OCI-LY7 (cell line): ENCODE results near the gene ZNF652. TPM values are rescaled to one million over a fixed set of nuclear protein-coding genes. Genes with fewer than 3 reads are reported as not detected.

ENCODE experiments used
- BruUV-seq: library from RNA; stranded (reverse); fragments of 400-500 nt; replicated peaks from 2 replicates; lab custom pipeline; 2021; lab: Mats Ljungman, UMichigan
- CTCF ChIA-PET: fragments of 300-600 bp; sonication (Branson Sonifier 250); formaldehyde crosslinking; loops from one replicate; lab custom pipeline; 2022; ENCODE audit warnings: antibody characterized with exemption; ENCODE audit not compliant: unreplicated experiment; lab: Charles Lee
- POLR2A ChIA-PET: fragments of 300-600 bp; sonication (Branson Sonifier 250); formaldehyde crosslinking; loops from one replicate; lab custom pipeline; 2022; ENCODE audit warnings: antibody characterized with exemption; lab: Charles Lee
- DNase-seq: peaks from one replicate; pipeline ENCODE4 v3.0.0-alpha.2; 2015; ENCODE audit warnings: low spot score
- H2AFZ ChIP-seq: fragments of 200-600 bp; sonication (generic), shearing (Covaris generic); 2 replicates; pipeline ENCODE4 v1.6.1; 2014; ENCODE audit warnings: mild to moderate bottlenecking, antibody characterized with exemption, low read length, moderate library complexity
- H3K27ac ChIP-seq: fragments of 200-600 bp; sonication (generic); 2 replicates; pipeline ENCODE4 v1.5.1; 2014; ENCODE audit warnings: mixed run types, low read depth, mild to moderate bottlenecking, moderate library complexity, low read length, inconsistent platforms; ENCODE audit not compliant: poor library complexity, severe bottlenecking
- H3K36me3 ChIP-seq: fragments of 200-600 bp; sonication (generic); 2 replicates; pipeline ENCODE4 v1.6.1; 2014; ENCODE audit warnings: mild to moderate bottlenecking, antibody characterized with exemption, low read length, moderate library complexity, mixed read lengths; ENCODE audit not compliant: insufficient read depth
- H3K4me1 ChIP-seq: fragments of 200-600 bp; sonication (generic); 2 replicates; pipeline ENCODE4 v1.5.1; 2014; ENCODE audit warnings: mild to moderate bottlenecking, low read length; ENCODE audit not compliant: insufficient read depth, poor library complexity, severe bottlenecking
- H3K4me2 ChIP-seq: fragments of 200-600 bp; sonication (generic); 2 replicates; pipeline ENCODE4 v1.6.1; 2014; ENCODE audit warnings: mild to moderate bottlenecking, low read length
- H3K4me3 ChIP-seq: fragments of 200-600 bp; sonication (generic); 2 replicates; pipeline ENCODE4 v1.5.1; 2014; ENCODE audit warnings: mild to moderate bottlenecking, low read depth, low read length; ENCODE audit not compliant: poor library complexity, severe bottlenecking
- H3K79me2 ChIP-seq: fragments of 200-600 bp; sonication (generic); 2 replicates; pipeline ENCODE4 v1.6.1; 2016; ENCODE audit warnings: low read depth, mild to moderate bottlenecking, low read length, moderate library complexity, mixed read lengths; ENCODE audit not compliant: insufficient read depth
- H3K9me2 ChIP-seq: fragments of 200-600 bp; sonication (generic); 2 replicates; pipeline ENCODE4 v1.6.1; 2016; ENCODE audit warnings: mild to moderate bottlenecking, low read length, mixed read lengths; ENCODE audit not compliant: insufficient read depth
- H3K9me3 ChIP-seq: fragments of 200-600 bp; sonication (generic); 2 replicates; pipeline ENCODE4 v1.6.1; 2014; ENCODE audit warnings: mild to moderate bottlenecking, mixed run types, low read length, mixed read lengths
- H4K20me1 ChIP-seq: fragments of 200-600 bp; sonication (generic); 2 replicates; pipeline ENCODE4 v1.6.1; 2014; ENCODE audit warnings: mild to moderate bottlenecking, antibody characterized with exemption, low read length, moderate library complexity, mixed read lengths; ENCODE audit not compliant: insufficient read depth
- CTCF ChIP-seq: fragments of 200-600 bp; sonication (generic); conservative IDR thresholded peaks from 2 replicates; pipeline ENCODE4 v1.5.1; 2014; ENCODE audit warnings: mild to moderate bottlenecking, antibody characterized with exemption, low read length, moderate library complexity, mixed read lengths
- EZH2phosphoT487 ChIP-seq: fragments of 200-600 bp; sonication (generic); IDR thresholded peaks from 2 replicates; pipeline ENCODE4 v1.6.1; 2018; ENCODE audit warnings: low read depth, borderline replicate concordance, mild to moderate bottlenecking, mixed run types, antibody characterized with exemption, low read length, moderate library complexity, mixed read lengths
- intact Hi-C: fragments of 100-400 bp; cut with micrococcal nuclease; formaldehyde crosslinking; loops from one replicate; pipeline ENCODE4 v1.10.0; 2022; ENCODE audit not compliant: unreplicated experiment
- total RNA-seq, 2 experiments: library from RNA; depleted of rRNA in 1 of 2; stranded (reverse); fragments of >200 nt in 1 of 2; shearing (Covaris generic) in 1 of 2; gene quantifications; 2 replicates each; pipeline ENCODE4 v1.2.3, GENCODE V29; 2014 to 2022

ZNF652 gene
- total RNA-seq, 2 experiments from 2014 or later = 36.8 to 69.7 TPM

- peaks cover 28% of the 10 kb centered on the region for H3K4me1 ChIP-seq
- ChIA-PET CTCF (interaction anchor here (1.7 kb wide), 1 partner anchor 77 kb away, joined by 6 read pairs; no protein-coding TSS in a partner anchor), POLR2A (interaction anchor here (0.6 to 2.6 kb wide), 7 partner anchors 8 to 95 kb away, joined by 3 to 15 read pairs (median 4); no protein-coding TSS in a partner anchor)
- H3K79me2 ChIP-seq = peaks cover 11% of the 10 kb centered on the region; the same call in 1 of the 2 replicates
- H4K20me1 ChIP-seq = no peaks in the 10 kb centered on the region
- peak overlapping the region; percentile 86 for H3K4me2 ChIP-seq
- peak overlapping the region; percentile 58 for H3K4me3 ChIP-seq
- H3K9me3 ChIP-seq = no peaks in the 10 kb centered on the region
- no TSS peak for BruUV-seq
- H3K36me3 ChIP-seq = peaks cover 24% of the 10 kb centered on the region
- TF ChIP-seq EZH2phosphoT487 (no peak), CTCF (no peak)
- DNase-seq = peak; percentile 56
- peak overlapping the region; percentile 20; the same call in 1 of the 2 replicates for H2AFZ ChIP-seq
- no peaks in the 10 kb centered on the region for H3K9me2 ChIP-seq
- peak overlapping the region; percentile 55 for H3K27ac ChIP-seq
- intact Hi-C loops = loop anchor here (2.0 kb wide), 1 partner anchor 43 kb away; no protein-coding TSS in a partner anchor
Measured at GRCh38 chr17:49316258-49316570, 45.8 kb downstream of the ZNF652 start.

DNA sequence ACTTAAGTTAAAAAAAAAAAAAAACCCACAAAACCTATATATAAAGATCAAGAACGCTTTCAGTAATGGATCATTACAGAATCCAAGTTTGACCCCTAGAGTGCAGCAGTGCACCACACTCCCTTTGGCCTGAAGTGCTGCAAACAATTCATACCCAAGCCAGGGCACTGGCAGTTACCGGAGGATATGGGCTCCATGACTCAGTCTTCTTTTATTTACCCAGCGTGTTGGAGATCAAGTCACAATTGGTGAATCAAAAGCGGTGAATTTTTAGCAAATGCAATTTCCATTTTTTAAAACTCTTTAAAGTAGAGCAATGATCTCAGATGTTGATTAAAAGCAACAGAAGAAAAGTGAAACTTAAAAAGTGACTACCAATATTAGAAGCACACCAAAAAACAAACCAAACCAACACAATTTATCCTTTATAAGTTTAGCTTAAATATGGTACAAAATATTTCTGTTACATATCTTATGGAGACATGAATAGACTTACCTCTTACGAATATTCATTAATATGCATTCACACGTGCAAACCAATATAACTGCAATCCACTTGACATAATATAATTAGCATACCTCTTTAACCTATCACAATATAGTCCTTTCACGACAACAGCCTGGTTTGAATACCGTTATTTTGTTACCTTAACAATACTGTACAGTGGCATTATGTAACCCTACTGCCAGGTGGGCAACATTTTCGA is 46.3 kb downstream of the ZNF652 start:
- H3K9me3 ChIP-seq = no peaks in the 10 kb centered on the region
- peak overlapping the region; percentile 55 for H3K27ac ChIP-seq
- H3K4me3 ChIP-seq = peak overlapping the region; percentile 58
- no peaks in the 10 kb centered on the region for H4K20me1 ChIP-seq
- no peaks in the 10 kb centered on the region for H3K9me2 ChIP-seq
- peak overlapping the region; percentile 86 for H3K4me2 ChIP-seq
- peaks cover 11% of the 10 kb centered on the region; the same call in 1 of the 2 replicates for H3K79me2 ChIP-seq
- H2AFZ ChIP-seq = peak overlapping the region; percentile 20; the same call in 1 of the 2 replicates
- ChIA-PET CTCF (interaction anchor here (0.6 to 1.7 kb wide), 3 partner anchors 26 to 78 kb away, joined by 3 to 6 read pairs (median 4); no protein-coding TSS in a partner anchor), POLR2A (interaction anchor here (0.6 to 2.6 kb wide), 12 partner anchors 9 to 1027 kb away, joined by 3 to 15 read pairs (median 4); no protein-coding TSS in a partner anchor)
- intact Hi-C loops = loop anchor here (1.0 to 2.0 kb wide), 3 partner anchors 43 to 241 kb away; no protein-coding TSS in a partner anchor
- no peak for TF ChIP-seq EZH2phosphoT487
- peak; percentile 98 for TF ChIP-seq CTCF
- TSS peak; percentile 48 for BruUV-seq
- DNase-seq = peak; percentile 84
- peaks cover 28% of the 10 kb centered on the region for H3K4me1 ChIP-seq
- H3K36me3 ChIP-seq = peaks cover 28% of the 10 kb centered on the region
